A673 (cell line): ENCODE measurements around the gene BTF3. TPM values are rescaled to one million over a fixed set of nuclear protein-coding genes. Genes with fewer than 3 reads are reported as not detected.

Experiments used
- BruUV-seq: library from RNA; stranded (reverse); fragments of 400-500 nt; replicated peaks from 2 replicates; lab custom pipeline; 2021; lab: Mats Ljungman, UMichigan
- CTCF ChIA-PET: fragments of 300-600 bp; sonication (Branson Sonifier 250); formaldehyde crosslinking; loops from one replicate; lab custom pipeline; 2022; ENCODE audit warnings: antibody characterized with exemption; lab: Charles Lee
- POLR2A ChIA-PET: fragments of 300-600 bp; sonication (Branson Sonifier 250); formaldehyde crosslinking; loops from one replicate; lab custom pipeline; 2022; ENCODE audit warnings: antibody characterized with exemption; ENCODE audit not compliant: low non-redundant PET; lab: Charles Lee
- DNase-seq: peaks from one replicate; pipeline ENCODE4 v3.0.0-alpha.2; 2015; ENCODE audit warnings: low spot score
- H3K27ac ChIP-seq: fragments of 200-600 bp; sonication (generic); 2 replicates; pipeline ENCODE4 v1.5.1; 2016; ENCODE audit warnings: mixed run types, low read depth, mild to moderate bottlenecking, mixed read lengths, antibody characterized with exemption, low read length; ENCODE audit not compliant: poor library complexity, severe bottlenecking
- H3K27me3 ChIP-seq: fragments of 200-600 bp; sonication (generic); replicated peaks from 2 replicates; pipeline ENCODE4 v1.6.1; 2017; ENCODE audit warnings: mixed run types, low read depth, mild to moderate bottlenecking, mixed read lengths, antibody characterized with exemption, low read length; ENCODE audit not compliant: insufficient read depth, poor library complexity
- H3K36me3 ChIP-seq: fragments of 200-600 bp; sonication (generic); 2 replicates; pipeline ENCODE4 v1.6.1; 2016; ENCODE audit warnings: mixed run types, mild to moderate bottlenecking, mixed read lengths, antibody characterized with exemption, low read length; ENCODE audit not compliant: insufficient read depth, poor library complexity, severe bottlenecking
- H3K4me1 ChIP-seq: fragments of 200-600 bp; sonication (generic); 2 replicates; pipeline ENCODE4 v1.6.1; 2017; ENCODE audit warnings: mixed run types, mild to moderate bottlenecking, mixed read lengths, antibody characterized with exemption, low read length; ENCODE audit not compliant: insufficient read depth, poor library complexity, severe bottlenecking
- H3K4me3 ChIP-seq: fragments of 200-600 bp; sonication (generic); 2 replicates; pipeline ENCODE4 v1.5.1; 2016; ENCODE audit warnings: low read depth, mixed run types, mild to moderate bottlenecking, mixed read lengths, low read length; ENCODE audit not compliant: poor library complexity, severe bottlenecking
- H3K9me3 ChIP-seq: fragments of 200-600 bp; sonication (generic); 2 replicates; pipeline ENCODE4 v1.6.1; 2016; ENCODE audit warnings: mixed run types, low read depth, mild to moderate bottlenecking, mixed read lengths, antibody characterized with exemption, low read length; ENCODE audit not compliant: poor library complexity, severe bottlenecking
- CTCF ChIP-seq: fragments of 300-800, 200-600 bp; sonication (generic); conservative IDR thresholded peaks from 2 replicates; pipeline ENCODE4 v1.5.1; 2017; ENCODE audit warnings: low read depth, mild to moderate bottlenecking, antibody characterized with exemption, low read length, moderate library complexity, mixed read lengths
- EZH2 ChIP-seq: fragments of 200-600 bp; sonication (generic); IDR thresholded peaks from 2 replicates; pipeline ENCODE4 v1.6.1; 2017; ENCODE audit warnings: borderline replicate concordance, low read depth, mild to moderate bottlenecking, mixed read lengths, antibody characterized with exemption, low read length; ENCODE audit not compliant: poor library complexity, severe bottlenecking
- intact Hi-C: fragments of 100-400 bp; cut with micrococcal nuclease; formaldehyde crosslinking; loops from one replicate; pipeline ENCODE4 v1.10.0; 2022; ENCODE audit not compliant: unreplicated experiment
- total RNA-seq: library from RNA; stranded (reverse); gene quantifications from 2 replicates; pipeline ENCODE4 v1.2.3, GENCODE V29; 2021

BTF3 gene
- total RNA-seq, 1 experiment from 2014 or later: 729 TPM

GRCh38 chr5:73494721-73495120, 3.5 kb upstream of the BTF3 start:
- no peak overlapping the region for H3K4me3 ChIP-seq
- H3K36me3 ChIP-seq: peaks cover 2% of the 10 kb centered on the region
- H3K9me3 ChIP-seq: no peaks in the 10 kb centered on the region
- H3K4me1 ChIP-seq: peaks cover 22% of the 10 kb centered on the region
- no peak for DNase-seq
- no peak overlapping the region for H3K27ac ChIP-seq
- intact Hi-C loops: no loop called here
- H3K27me3 ChIP-seq: no peaks in the 10 kb centered on the region
- ChIA-PET POLR2A (no interaction called here), CTCF (no interaction called here)
- TF ChIP-seq CTCF (no peak), EZH2 (no peak)
- no TSS peak for BruUV-seq

GRCh38 chr5:73495772-73496335, 2.4 kb upstream of the BTF3 start:
- Histone ChIP-seq H3K4me3 (no peak overlapping the region), H3K27me3 (no peaks in the 10 kb centered on the region), H3K36me3 (peaks cover 13% of the 10 kb centered on the region), H3K27ac (no peak overlapping the region), H3K9me3 (no peaks in the 10 kb centered on the region), H3K4me1 (peaks cover 34% of the 10 kb centered on the region)
- ChIA-PET CTCF (no interaction called here), POLR2A (no interaction called here)
- TF ChIP-seq EZH2 (no peak), CTCF (no peak)
- no TSS peak for BruUV-seq
- intact Hi-C loops: no loop called here
- DNase-seq: peak; percentile 21

- CTCF ChIA-PET: interaction anchor here (0.5 to 0.7 kb wide), 2 partner anchors 31 to 894 kb away, joined by 3 to 8 read pairs; no protein-coding TSS in a partner anchor
- peak overlapping the region; percentile 89 for H3K4me3 ChIP-seq
- H3K27me3 ChIP-seq: no peaks in the 10 kb centered on the region
Observed at GRCh38 chr5:73496984-73497457, 1.2 kb upstream of the BTF3 start.

More at GRCh38 chr5:73496984-73497457, 1.2 kb upstream of the BTF3 start:
- TF ChIP-seq CTCF (peak; percentile 66), EZH2 (no peak)
- intact Hi-C loops: no loop called here
- Histone ChIP-seq H3K36me3 (peaks cover 25% of the 10 kb centered on the region), H3K27ac (peak overlapping the region; percentile 96), H3K9me3 (no peaks in the 10 kb centered on the region), H3K4me1 (peaks cover 36% of the 10 kb centered on the region)
- no TSS peak for BruUV-seq
- peak; percentile 91 for DNase-seq
- POLR2A ChIA-PET: interaction anchor here (0.5 kb wide), 1 partner anchor 576 kb away, joined by 3 read pairs; no protein-coding TSS in a partner anchor
